GM18519 (cell line): ENCODE results near the gene PLEKHH2.
"Not testable (repeated sequence)": the region's sequence is repeated elsewhere in the genome, so short reads cannot be mapped to it uniquely, and the experiment has no call there.

Experiments used
- ATAC-seq: cut with Tn5 transposase; IDR thresholded peaks from one replicate; pipeline ENCODE4 v1.9.1; 2021; ENCODE audit warnings: mild to moderate bottlenecking, moderate library complexity; ENCODE audit not compliant: unreplicated experiment, low FRiP score

PLEKHH2 gene

GRCh38 chr2:43637030-43637803 is at the start of gene PLEKHH2:
Gene PLEKHH2 (plus strand): TSS chr2:43637260. CDS start chr2:43644674, 7,414 bp downstream.
- peak; percentile 95 for ATAC-seq

GRCh38 chr2:43592443-43592842 is 44.6 kb upstream of the PLEKHH2 start:
- ATAC-seq: no peak

- ATAC-seq: no peak
Measured at GRCh38 chr2:43593254-43593653, 43.8 kb upstream of the PLEKHH2 start.

GRCh38 chr2:43594875-43595274 is 42.2 kb upstream of the PLEKHH2 start:
- no peak for ATAC-seq

GRCh38 chr2:43595603-43596412 is 41.3 kb upstream of the PLEKHH2 start, which contains the start of gene THADA:
Gene THADA (minus strand): TSS chr2:43596038. CDS start chr2:43592392, 3,646 bp downstream.
- ATAC-seq: peak; percentile 92

GRCh38 chr2:43600596-43600995 is 36.5 kb upstream of the PLEKHH2 start:
- ATAC-seq: not testable (repeated sequence)

DNA sequence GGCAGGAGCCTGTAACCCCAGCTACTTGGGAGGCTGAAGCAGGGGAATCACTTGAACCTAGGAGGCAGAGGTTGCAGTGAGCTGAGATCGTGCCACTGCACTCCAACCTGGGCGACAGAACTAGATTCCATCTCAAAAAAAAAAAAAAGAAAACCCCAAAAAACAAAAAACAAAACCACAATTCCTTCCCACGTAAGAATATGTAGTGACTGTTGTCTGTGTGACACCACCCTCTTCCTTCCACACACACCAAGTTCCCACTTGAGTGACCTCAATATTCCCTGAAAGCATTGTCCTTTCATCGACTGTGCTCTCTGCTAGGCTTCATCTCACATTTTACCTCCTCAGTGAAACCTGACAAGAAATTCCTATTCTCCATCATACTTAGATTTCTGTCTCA is 32.4 kb upstream of the PLEKHH2 start:
- no peak for ATAC-seq

GRCh38 chr2:43605079-43605655 is 31.9 kb upstream of the PLEKHH2 start:
- no peak for ATAC-seq

DNA sequence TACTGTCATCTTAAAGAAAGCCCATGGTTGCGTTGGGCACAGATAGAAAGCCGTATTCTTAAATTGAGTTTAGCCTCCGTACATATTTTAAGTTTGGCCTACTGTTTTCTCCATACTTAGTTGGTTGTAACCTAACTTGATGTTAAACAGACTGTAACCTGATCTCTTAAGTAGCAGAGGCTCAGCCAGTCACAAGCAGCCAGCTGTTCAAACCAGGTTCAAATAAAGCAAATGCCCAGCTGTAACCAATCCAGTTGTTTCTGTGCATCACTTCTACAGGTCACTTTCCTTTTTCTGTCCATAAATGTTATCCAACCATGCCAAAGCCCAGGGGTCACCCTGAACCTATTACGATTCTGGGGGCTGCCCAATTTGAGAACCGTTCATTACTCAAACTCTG is 31.2 kb upstream of the PLEKHH2 start:
- no peak for ATAC-seq

DNA sequence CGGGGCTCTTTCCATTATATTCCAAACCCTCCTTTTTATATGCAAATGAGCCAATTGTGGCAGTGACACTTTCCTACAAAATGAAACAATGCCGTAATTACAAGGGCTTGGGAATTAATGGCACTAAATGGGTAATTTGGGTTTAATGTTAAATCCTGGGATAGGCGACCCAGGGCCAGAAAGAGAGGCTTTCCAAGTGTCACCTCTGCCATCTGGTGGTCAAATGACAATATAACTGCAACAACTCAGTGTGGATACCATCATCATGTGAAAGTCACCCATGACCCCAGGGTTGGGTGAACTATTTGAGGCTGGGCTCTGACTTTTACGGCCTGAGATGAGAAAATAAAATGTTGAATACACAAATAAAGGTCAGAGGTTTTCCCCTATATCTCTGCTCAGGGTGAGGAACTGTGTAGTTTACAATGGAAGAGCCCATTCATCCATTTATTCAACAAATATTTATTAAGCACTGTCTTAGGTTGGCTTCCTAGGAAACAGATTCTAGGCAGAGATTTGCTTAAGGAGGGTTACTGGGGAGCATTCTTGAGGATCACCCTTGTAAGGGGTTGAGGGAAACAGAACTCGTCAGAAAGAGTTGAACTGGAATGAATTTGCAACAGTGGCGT is 27.7 kb upstream of the PLEKHH2 start:
- ATAC-seq: no peak

- ATAC-seq: no peak
Measured at GRCh38 chr2:43610361-43610760, 26.7 kb upstream of the PLEKHH2 start.

DNA sequence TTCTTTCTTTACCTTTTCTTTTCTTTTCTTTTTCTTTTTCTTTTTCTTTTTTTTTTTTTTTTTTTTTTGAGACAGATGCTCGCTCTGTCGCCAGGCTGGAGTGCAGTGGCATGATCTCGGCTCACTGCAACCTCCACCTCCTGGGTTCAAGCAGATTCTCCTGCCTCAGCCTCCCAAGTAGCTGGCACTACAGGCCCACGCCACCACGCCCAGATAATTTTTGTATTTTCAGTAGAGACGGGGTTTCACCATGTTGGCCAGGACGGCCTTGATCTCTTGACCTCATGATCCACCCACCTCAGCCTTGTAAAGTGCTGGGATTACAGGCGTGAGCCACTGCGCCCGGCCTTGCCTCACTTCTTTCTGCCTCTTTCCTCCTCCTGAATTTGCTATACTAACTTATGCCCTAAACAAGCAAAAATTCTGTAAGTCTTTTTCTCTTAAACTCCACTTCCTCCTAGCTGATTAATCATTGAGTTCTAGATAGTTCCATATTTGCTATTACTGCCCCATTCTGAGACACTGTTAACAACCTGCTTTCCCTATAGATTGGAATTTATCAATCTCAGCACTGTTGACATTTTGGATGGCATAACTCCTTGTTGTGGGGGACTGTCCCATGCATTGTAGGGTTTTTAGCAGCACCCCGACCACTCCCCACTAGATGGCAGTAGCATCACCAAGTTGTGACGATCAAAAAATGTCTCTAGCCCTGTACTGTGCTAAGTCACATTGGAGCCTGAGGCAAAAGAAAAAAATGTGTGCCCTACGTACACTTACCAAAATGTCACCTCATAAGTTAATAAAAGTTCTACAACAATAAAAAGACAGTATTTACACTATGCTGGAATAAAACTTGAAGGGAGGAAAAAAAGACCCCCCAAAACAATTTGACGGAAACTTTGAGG is 24.8 kb upstream of the PLEKHH2 start:
- no peak for ATAC-seq

- no peak for ATAC-seq
Measured at GRCh38 chr2:43612944-43613343, 24.1 kb upstream of the PLEKHH2 start.

DNA sequence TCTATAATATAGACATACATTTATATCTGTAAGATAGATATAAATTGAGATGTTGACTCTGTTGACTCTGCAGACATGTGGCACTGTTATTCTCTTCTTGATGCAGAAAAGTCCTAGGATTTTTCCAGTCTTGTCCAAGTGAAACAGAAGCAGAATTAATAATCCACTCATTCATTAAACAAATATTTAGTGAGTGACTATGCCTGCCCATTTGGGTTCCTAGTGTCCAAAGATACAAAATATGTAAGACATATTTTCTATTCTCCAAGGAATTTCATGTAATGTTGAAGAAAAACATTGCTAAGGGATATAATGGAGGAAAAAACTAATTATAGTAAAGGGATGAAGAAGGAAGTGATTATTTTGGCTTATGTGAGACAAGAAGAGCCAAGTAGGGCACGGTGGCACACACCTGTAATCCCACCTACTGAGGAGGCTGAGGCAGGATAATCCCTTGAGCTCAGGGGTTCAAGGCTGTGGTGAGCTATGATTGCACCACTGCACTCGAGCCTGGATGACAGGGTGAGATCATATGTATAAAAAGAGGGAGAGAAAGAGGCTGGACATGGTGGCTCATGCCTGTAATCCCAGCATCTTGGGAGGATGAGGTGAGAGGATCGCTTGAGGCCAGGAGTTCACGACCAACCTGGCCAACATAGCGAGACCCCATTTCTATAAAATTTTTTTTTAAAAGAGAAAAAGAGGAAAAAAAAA is 19.9 kb upstream of the PLEKHH2 start:
- ATAC-seq: no peak

DNA sequence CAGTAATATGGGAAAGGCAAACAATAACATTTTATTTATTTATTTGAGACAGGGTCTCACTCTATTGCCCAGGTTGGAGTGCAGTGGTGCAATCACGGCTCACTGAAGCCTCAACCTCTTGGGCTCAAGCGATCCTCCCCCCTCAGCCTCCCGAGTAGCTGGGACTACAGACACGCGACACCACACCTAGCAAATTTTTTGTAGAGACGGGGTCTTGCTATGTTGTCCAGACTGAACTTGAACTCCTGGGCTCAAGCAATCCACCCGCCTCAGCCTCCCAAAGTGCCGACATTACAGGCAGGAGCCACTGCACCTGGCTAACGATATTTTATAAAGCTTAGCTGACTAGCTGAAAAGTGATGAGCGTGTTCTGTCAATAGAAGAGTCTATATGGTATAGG is 17.5 kb upstream of the PLEKHH2 start:
- ATAC-seq: no peak

GRCh38 chr2:43622931-43623451 is 14.1 kb upstream of the PLEKHH2 start:
- no peak for ATAC-seq

DNA sequence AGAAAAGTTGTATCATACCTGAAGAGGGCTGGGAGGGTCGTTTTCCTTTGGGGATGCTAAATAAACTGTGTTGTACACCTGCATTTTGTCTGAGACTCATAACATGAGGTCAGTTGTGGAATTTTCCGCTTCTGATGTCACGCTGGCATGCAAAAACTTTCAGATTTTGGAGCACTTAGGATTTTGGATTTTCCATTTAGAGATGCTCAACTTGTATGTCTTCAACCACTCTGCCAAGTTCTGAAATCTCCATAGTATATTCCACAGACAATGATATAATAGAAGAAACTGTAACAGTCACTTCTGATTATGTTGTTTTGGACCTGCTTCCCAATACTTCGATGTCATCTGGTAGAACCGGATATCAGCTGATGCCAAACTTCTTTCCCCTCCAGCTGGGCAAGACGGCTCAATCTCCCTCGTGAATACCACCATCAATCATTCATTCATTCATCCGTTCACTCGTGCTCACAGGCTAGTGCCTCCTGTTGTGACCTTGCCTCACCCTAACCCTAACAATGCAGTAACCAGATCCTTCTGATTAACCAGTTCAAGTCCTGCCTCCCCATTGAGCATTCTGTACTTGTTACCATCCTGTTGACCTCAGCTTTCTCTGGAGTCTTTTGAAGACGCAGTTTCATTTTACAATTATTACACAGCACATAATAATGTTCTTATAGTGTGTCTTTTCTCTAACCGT is 5.3 kb upstream of the PLEKHH2 start:
- no peak for ATAC-seq

DNA sequence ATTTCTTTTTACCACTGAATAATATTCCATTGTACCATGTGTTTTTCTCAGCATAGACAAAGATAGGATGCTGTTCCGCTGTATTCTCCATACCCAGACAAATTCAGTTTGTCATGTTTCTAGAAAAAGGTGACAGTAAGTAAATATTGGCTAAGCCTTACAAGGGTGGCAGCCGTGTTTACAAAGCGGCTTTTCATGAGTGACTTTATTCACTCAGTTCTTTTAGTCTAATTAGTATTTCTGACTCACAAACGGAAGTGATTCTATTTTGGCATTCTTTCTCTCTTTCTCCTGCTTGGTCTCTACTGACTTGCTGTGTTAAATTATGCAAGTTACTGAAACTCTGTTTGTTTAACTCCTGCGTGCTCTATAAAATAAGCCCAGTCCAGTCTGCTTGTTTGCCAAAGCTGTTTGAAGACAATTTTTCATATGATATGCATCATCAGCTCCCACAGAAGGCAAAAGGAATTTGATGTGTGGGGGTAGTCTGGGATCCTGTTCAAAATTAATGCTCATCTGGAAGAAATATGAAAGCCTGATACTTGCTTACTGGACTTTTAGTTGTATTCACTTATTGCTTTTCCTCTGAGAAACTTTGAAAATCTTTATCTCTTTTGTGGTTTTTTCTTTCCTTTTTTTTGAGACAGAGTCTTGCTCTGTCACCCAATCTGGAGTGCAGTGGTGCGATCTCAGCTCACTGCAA is 2.3 kb upstream of the PLEKHH2 start:
- ATAC-seq: no peak
